CD14-positive monocyte (primary cell): Measurements from ENCODE around the gene TTC16. TPM values are rescaled to one million over a fixed set of nuclear protein-coding genes. Genes with fewer than 3 reads are reported as not detected.

Experiments
- DNase-seq, 3 donors: peaks; one replicate each; pipeline ENCODE4 v3.0.0-alpha.2; 2011 to 2022
- H2AFZ ChIP-seq: 2 replicates; pipeline ENCODE4 v1.6.0; 2012; ENCODE audit warnings: mild to moderate bottlenecking, low read depth, low read length, inconsistent platforms; ENCODE audit not compliant: insufficient read depth, poor library complexity, severe bottlenecking
- H3K27ac ChIP-seq, 2 donors: 1 replicate in 1 of 2; 2 replicates in 1 of 2; pipeline ENCODE4 v1.5.1; 2012 to 2013; ENCODE audit warnings: low read length in 2 of 2, control low read depth in 1 of 2, inconsistent platforms in 1 of 2, low read depth in 1 of 2, mild to moderate bottlenecking in 1 of 2
- H3K27me3 ChIP-seq, 2 donors: one replicate each; pipeline versions ENCODE4 v1.6.0 to v1.6.1; 2011 to 2013; ENCODE audit warnings: low read length in 2 of 2; ENCODE audit not compliant: control insufficient read depth in 2 of 2, insufficient read depth in 2 of 2
- H3K36me3 ChIP-seq, 2 donors: replicated peaks in 1 of 2; 1 replicate in 1 of 2; 2 replicates in 1 of 2; pipeline versions ENCODE4 v1.5.1 to v1.6.1; 2012 to 2013; ENCODE audit warnings: low read length in 2 of 2, control low read depth in 1 of 2, inconsistent platforms in 1 of 2, mild to moderate bottlenecking in 1 of 2; ENCODE audit not compliant: insufficient read depth in 2 of 2, control insufficient read depth in 1 of 2
- H3K4me1 ChIP-seq, 2 donors: 1 replicate in 1 of 2; 2 replicates in 1 of 2; pipeline versions ENCODE4 v1.5.1 to v1.6.1; 2012 to 2013; ENCODE audit warnings: low read length in 2 of 2, control low read depth in 1 of 2, inconsistent platforms in 1 of 2, mild to moderate bottlenecking in 1 of 2, moderate library complexity in 1 of 2; ENCODE audit not compliant: insufficient read depth in 2 of 2, control insufficient read depth in 1 of 2
- H3K4me2 ChIP-seq: replicated peaks from 2 replicates; pipeline ENCODE3; 2012; ENCODE audit warnings: low read length, moderate library complexity, mild to moderate bottlenecking; ENCODE audit not compliant: poor library complexity, severe bottlenecking; ENCODE audit errors: extremely low read depth
- H3K4me3 ChIP-seq, 3 experiments: fragments of 200-600 bp in 1 of 3; sonication (generic) in 1 of 3; replicated peaks in 1 of 3; 1 replicate in 2 of 3; 2 replicates in 1 of 3; pipeline ENCODE4 v1.5.1; 2011 to 2013; ENCODE audit warnings: low read length in 3 of 3, mild to moderate bottlenecking in 3 of 3, control low read depth in 2 of 3, low read depth in 2 of 3, inconsistent platforms in 1 of 3, moderate library complexity in 1 of 3
- H3K79me2 ChIP-seq: 2 replicates; pipeline ENCODE4 v1.6.0; 2012; ENCODE audit warnings: mild to moderate bottlenecking, control low read depth, inconsistent platforms, low read length, moderate library complexity; ENCODE audit not compliant: insufficient read depth
- H3K9ac ChIP-seq: 2 replicates; pipeline ENCODE4 v1.6.0; 2017; ENCODE audit warnings: low read length, mild to moderate bottlenecking; ENCODE audit not compliant: insufficient read depth, poor library complexity, severe bottlenecking
- H3K9me3 ChIP-seq, 2 donors: replicated peaks in 1 of 2; 1 replicate in 1 of 2; 2 replicates in 1 of 2; pipeline versions ENCODE4 v1.5.1 to v1.6.1; 2012 to 2013; ENCODE audit warnings: low read length in 2 of 2, control low read depth in 1 of 2; ENCODE audit not compliant: control insufficient read depth in 1 of 2, insufficient read depth in 1 of 2
- H4K20me1 ChIP-seq: 2 replicates; pipeline ENCODE4 v1.6.0; 2012; ENCODE audit warnings: mild to moderate bottlenecking, low read length, control low read depth, moderate library complexity; ENCODE audit not compliant: insufficient read depth
- H3K27ac Mint-ChIP-seq, 7 donors: one replicate each; pipeline ENCODE4 v1.8.0; 2020; ENCODE audit warnings: mild to moderate bottlenecking in 7 of 7, mixed read lengths in 7 of 7, moderate library complexity in 6 of 7, inconsistent platforms in 2 of 7
- H3K27me3 Mint-ChIP-seq, 3 donors: one replicate each; pipeline ENCODE4 v1.8.0; 2021 to 2022; ENCODE audit warnings: low read depth in 3 of 3, mild to moderate bottlenecking in 3 of 3, mixed read lengths in 3 of 3, moderate library complexity in 3 of 3, inconsistent platforms in 1 of 3
- H3K36me3 Mint-ChIP-seq, 2 donors: one replicate each; pipeline ENCODE4 v1.8.0; 2020; ENCODE audit warnings: mixed read lengths in 2 of 2, inconsistent platforms in 1 of 2, mild to moderate bottlenecking in 1 of 2
- H3K4me1 Mint-ChIP-seq: one replicate; pipeline ENCODE4 v1.8.0; 2020; ENCODE audit warnings: mild to moderate bottlenecking, mixed read lengths
- H3K4me3 Mint-ChIP-seq, 2 donors: one replicate each; pipeline ENCODE4 v1.8.0; 2020; ENCODE audit warnings: mild to moderate bottlenecking in 2 of 2, mixed read lengths in 2 of 2, moderate library complexity in 1 of 2
- H3K9me3 Mint-ChIP-seq, 7 donors: one replicate each; pipeline ENCODE4 v1.8.0; 2020 to 2022; ENCODE audit warnings: mixed read lengths in 7 of 7, mild to moderate bottlenecking in 6 of 7, moderate library complexity in 6 of 7, inconsistent platforms in 2 of 7
- WGBS: methylation state at CpG from one replicate; pipeline ENCODE4 v1.1.5; 2013; ENCODE audit warnings: missing lambda C conversion rate; ENCODE audit not compliant: insufficient coverage; 5-methylcytosine and 5-hydroxymethylcytosine counted together
- intact Hi-C, 2 donors: fragments of 100-400 bp; cut with micrococcal nuclease; formaldehyde crosslinking; loops; one replicate each; pipeline versions ENCODE4 v1.15.0 to v1.15.1; 2023
- polyA plus RNA-seq, 3 donors: library from polyadenylated mRNA; depleted of rRNA in 1 of 3; unstranded in 2 of 3; stranded (reverse) in 1 of 3; fragments of 300-500 nt in 2 of 3; fragments of >200 nt in 1 of 3; fragmentation: Illumina TruSeq in 2 of 3; gene quantifications; 1 replicate in 2 of 3; 2 replicates in 1 of 3; pipeline ENCODE4 v1.2.3, GENCODE V29; 2012 to 2021
- TF ChIP-seq, protein P1 (sequence below): fragments of 200-600 bp; IDR thresholded peaks from one replicate; pipeline ENCODE4 v1.8.0; 2022; ENCODE audit warnings: antibody characterized with exemption, mild to moderate bottlenecking

The TTC16 gene
- polyA plus RNA-seq, 3 donors: 0.04 TPM; not detected in 2

DNA sequence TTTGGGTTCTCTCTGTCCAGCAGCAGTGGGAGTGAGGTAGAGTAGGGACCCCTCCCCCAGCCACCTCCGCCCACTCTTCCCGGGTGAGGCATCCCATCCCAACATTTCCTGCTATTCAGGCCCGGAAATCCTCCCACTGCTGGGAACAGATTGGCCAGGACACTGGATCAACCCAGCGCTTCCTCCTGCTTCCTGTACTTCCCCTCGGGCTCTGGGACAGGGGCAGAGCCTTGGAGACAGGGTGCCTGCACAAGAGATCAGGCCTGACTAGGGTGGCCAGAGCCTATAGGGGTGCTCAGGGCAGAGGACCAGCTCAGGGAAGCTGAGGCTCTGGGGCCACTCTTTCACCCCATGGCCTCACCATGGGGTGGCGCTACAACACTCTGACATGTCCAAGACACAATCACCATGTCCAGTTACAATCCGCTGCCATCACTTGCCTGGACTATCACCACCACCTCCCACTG is 48.1 kb downstream of the TTC16 start:
- Histone ChIP-seq H4K20me1 (peaks cover 100% of the 10 kb centered on the region), H3K27ac (peak overlapping the region; percentile 30 to 66), H3K9me3 (no peaks in the 10 kb centered on the region), H3K79me2 (peaks cover 96% of the 10 kb centered on the region), H3K9ac (no peak overlapping the region), H3K27me3 (no peaks in the 10 kb centered on the region), H3K4me2 (no peak overlapping the region), H3K36me3 (peaks cover 61 to 80% of the 10 kb centered on the region in 2 donors), H2AFZ (no peak overlapping the region), H3K4me3 (no peak overlapping the region), H3K4me1 (peaks cover 41 to 54% of the 10 kb centered on the region in 2 donors)
- Mint-ChIP-seq H3K9me3 (no peaks in the 10 kb centered on the region), H3K4me3 (no peak overlapping the region), H3K4me1 (peaks cover 68% of the 10 kb centered on the region), H3K36me3 (peaks cover 68 to 89% of the 10 kb centered on the region in 2 donors), H3K27ac (peak overlapping the region; percentile 4 to 83 (median 77)), H3K27me3 (no peaks in the 10 kb centered on the region)
- intact Hi-C loops: loop anchor here (2.0 to 5.0 kb wide), 2 partner anchors 33 to 107 kb away; no protein-coding TSS in a partner anchor
- TF ChIP-seq, protein P1, sequence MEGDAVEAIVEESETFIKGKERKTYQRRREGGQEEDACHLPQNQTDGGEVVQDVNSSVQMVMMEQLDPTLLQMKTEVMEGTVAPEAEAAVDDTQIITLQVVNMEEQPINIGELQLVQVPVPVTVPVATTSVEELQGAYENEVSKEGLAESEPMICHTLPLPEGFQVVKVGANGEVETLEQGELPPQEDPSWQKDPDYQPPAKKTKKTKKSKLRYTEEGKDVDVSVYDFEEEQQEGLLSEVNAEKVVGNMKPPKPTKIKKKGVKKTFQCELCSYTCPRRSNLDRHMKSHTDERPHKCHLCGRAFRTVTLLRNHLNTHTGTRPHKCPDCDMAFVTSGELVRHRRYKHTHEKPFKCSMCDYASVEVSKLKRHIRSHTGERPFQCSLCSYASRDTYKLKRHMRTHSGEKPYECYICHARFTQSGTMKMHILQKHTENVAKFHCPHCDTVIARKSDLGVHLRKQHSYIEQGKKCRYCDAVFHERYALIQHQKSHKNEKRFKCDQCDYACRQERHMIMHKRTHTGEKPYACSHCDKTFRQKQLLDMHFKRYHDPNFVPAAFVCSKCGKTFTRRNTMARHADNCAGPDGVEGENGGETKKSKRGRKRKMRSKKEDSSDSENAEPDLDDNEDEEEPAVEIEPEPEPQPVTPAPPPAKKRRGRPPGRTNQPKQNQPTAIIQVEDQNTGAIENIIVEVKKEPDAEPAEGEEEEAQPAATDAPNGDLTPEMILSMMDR: peak; percentile 73
- 66% methylated on average over 6 of the region's 7 CpGs for WGBS
- peak; percentile 63 to 68 (median 66) for DNase-seq

DNA sequence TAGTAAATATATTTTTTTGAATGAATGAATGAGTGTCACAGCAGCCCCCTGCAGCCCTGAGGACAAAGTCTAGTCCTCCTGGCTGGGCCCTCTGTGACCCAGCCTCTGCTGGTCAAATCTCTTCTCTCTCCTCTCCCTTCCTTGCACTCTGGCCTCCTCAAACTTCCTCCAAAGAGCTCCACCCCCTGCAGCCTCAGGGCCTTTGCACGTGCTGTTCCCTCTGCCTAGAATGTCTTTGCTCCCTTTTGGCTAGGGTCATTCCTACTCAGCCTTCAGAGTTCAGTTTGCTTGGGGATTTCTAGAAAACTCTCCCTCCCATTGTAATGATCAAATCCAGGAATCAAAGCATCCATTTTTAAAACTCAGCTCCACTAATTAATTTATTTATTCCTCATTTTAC is 49.5 kb downstream of the TTC16 start:
- H3K27ac ChIP-seq: no peak overlapping the region
- peaks cover 0 to 1% (median 0%) of the 10 kb centered on the region in 3 donors for H3K27me3 Mint-ChIP-seq

More for the DNA sequence above, 49.5 kb downstream of the TTC16 start:
- Mint-ChIP-seq H3K27ac (peak overlapping the region in 6 of 7 donors; percentile 24 to 73 (median 56)), H3K4me3 (no peak overlapping the region), H3K9me3 (no peaks in the 10 kb centered on the region), H3K36me3 (peaks cover 68 to 83% of the 10 kb centered on the region in 2 donors), H3K4me1 (peaks cover 82% of the 10 kb centered on the region)
- TF ChIP-seq, protein P1: no peak
- Histone ChIP-seq H3K4me1 (peaks cover 51 to 68% of the 10 kb centered on the region in 2 donors), H4K20me1 (peaks cover 100% of the 10 kb centered on the region), H3K9me3 (no peaks in the 10 kb centered on the region), H3K4me2 (no peak overlapping the region), H3K4me3 (no peak overlapping the region), H3K9ac (no peak overlapping the region), H2AFZ (no peak overlapping the region), H3K27me3 (no peaks in the 10 kb centered on the region), H3K79me2 (peaks cover 100% of the 10 kb centered on the region), H3K36me3 (peaks cover 63 to 80% of the 10 kb centered on the region in 2 donors)
- WGBS: 100% methylated on average over 1 of the region's 1 CpG
- intact Hi-C loops: loop anchor here in 1 of 2 donors (2.0 kb wide), 1 partner anchor 105 kb away; no protein-coding TSS in a partner anchor
- no peak for DNase-seq
